ENCODE measurements around the gene TFF1.

Gene TFF1

DNA sequence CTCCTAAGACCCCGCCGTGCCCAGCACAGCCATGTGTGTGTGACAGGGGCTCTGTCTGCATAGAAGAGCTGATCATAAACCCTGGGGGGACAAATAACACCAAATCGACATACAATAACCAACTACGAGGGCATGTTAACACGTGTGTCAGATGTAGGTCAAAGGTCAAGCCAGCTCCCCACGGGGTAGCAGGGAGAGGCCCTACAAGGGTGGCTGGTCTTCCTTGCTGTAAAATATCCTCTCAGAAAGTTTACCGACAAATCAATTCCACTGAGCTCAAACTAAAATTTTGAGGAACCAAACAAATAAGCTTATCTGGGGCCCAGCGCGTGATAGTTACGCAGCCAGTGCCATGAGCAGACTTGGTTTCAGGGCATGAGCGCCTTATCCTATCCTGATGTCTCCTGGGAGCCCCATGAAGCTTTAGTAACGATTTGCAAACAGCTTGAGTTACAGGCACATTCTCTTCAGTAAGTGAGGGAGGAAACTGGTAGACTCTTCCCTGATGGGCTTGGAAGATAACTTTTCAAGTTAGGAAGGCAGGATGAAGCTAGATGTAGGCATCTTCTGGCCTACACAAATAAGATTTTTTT lies 32.2 kb upstream of the TFF1 start:
- no peak for DNase-seq (ENCODE audit: low spot score)

DNA sequence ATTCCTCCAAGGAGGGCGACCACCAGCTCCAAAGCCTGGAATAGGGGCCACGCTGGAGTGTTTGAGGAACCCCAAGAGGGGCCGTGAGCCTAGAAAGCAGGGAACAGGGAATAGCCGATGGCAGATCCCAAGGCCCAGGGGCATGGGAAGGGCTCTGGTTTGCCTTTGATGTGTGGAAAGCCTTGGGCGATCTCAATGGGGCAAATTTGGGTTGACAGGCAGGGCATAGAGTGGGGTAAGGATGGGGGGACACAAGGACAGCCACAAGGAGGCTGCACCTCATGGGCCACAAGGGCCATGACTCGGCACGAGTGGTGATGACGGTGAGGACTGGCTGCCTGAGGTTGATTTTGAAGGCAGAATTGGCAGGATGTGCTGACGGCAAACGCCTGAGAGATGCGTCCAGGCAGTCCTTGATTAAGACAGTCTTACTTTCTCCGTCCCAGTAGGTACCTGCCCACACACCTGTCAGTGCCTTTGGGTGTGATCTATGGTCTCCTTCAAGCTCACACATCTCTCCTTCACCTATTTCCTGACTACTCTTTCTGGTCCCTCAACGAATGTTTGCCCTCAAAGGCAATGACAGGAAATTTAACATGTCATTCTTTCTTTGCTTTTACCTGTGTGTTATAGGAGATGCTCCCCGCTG lies 31.5 kb upstream of the TFF1 start:
- no peak for DNase-seq (ENCODE audit: low spot score)

DNA sequence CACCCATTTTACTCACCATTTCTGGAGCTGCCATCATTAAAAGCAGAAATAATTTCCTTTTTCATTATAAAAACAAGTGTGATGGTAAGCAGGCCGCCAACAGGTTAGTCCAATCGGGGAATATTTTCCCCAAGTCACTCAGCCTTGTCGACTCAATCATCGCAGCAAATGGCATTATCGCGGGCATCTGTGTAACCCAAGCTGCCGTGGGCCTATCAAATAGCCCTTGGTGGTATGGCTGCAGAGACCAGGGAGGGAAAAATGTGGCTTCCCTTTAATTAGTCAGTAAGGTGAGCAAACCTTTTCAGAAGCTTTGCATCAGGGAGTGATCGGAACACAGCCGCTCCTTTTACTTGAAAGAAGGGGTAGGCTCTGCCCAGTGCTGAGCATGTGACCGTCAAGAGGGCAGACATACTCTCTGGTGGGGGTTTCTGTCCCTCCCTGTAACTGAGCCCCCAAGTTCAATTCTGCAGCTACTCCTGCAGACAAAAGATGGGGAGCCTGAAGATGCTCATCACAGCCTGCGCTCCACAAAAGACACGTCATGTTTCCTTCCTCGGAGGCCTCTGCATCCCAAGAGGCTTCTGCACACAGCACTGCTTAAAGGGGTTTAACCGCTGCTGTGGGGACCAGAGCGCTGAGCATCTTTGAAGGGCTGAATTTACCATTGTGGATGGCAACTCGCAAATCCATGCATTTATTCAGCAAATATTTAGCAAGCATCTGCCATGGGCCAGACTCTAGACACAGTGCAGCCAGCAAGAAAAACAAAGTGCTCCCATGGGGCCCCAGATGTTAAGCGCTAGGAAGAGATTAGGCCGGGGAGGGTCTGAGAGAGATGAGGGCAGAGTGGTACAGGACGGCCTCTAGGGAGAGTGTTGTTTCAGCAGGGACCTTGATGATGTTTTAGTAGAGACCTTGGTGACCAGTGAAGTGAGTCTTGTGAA lies 30.7 kb upstream of the TFF1 start:
- no peak for DNase-seq (ENCODE audit: low spot score)

DNA sequence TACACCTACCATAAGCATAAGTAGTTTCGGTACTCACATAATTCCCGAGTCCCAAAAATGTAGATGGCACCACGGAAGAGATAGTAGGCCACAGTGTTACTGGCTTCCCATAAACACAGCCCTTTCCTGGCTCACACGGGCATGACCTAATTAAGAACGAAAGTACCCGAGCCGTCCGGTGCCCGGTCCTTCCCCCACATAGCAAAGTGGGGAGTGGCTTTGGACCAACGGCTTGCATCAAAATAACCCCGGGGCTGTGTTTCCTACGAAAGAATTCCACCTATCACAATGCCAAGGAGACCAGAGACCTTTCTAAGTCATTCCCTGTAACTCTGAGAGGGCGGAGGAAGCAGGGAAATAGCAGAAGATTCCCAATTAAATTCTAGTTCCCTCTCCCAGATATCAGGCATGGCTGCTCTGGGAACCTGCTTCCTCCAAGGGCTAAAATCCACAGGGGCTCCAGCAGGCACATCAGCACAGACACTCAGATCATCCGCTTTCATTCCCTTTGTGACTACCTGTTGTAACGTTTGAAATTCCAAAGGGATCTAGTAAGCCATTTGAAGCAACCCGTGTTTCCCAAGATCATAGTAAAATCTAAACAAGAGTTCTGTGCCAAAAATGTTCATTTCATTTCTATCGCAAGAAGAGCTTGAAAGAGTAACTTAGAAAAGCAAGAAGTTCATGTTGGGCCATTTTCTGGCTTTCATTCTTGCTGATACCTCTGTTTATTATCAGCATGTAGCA lies 29.7 kb upstream of the TFF1 start, which contains the start of gene TMPRSS3:
Gene TMPRSS3 (minus strand): TSS at position 148 of the 747 bp plus-strand sequence. CDS start 635 bp downstream, outside the sequence.
- DNase-seq (ENCODE audit: low spot score) = no peak

DNA sequence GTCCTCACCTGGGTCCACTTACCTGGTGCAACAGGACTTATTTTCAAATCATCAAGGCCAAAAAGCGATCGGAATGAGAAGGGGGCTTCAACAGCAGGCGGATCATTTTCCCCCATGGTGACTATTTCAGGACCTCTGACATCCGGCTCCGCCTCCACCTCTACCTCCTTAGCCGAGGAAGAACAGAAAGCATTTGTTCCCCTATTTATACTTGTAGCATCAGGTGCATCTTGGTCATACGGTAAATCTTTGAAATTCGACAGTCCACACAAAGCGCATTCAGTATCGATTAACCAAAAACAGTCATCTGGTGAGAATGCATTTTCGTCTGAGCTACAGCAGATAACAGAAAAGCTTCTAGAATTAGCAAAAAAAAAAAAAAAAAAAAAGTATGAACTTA lies 29.0 kb upstream of the TFF1 start:
- no peak for DNase-seq (ENCODE audit: low spot score)

DNA sequence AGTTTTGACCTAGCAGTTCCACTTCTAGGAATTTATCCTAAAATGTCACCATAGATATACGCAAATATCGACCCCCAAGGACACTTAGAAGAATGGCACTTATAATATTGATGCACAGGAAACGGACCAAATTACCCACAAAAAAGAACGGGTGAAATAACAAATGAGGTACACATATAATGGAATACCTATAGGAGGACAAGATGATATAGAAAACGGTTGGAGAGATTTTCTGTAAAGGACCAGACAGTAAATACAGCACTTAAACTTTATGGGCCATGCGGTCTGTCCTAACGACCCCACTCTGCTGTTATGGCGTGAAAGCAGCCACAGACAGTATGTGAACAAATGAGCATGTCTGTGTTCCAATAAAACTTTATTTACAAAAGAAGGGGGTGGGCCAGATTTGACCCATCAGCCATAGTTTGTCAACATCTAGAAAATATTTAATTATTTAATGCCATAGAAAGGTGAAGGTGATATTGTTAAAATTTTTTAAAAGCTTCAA lies 27.2 kb upstream of the TFF1 start:
- DNase-seq (ENCODE audit: low spot score) = no peak

DNA sequence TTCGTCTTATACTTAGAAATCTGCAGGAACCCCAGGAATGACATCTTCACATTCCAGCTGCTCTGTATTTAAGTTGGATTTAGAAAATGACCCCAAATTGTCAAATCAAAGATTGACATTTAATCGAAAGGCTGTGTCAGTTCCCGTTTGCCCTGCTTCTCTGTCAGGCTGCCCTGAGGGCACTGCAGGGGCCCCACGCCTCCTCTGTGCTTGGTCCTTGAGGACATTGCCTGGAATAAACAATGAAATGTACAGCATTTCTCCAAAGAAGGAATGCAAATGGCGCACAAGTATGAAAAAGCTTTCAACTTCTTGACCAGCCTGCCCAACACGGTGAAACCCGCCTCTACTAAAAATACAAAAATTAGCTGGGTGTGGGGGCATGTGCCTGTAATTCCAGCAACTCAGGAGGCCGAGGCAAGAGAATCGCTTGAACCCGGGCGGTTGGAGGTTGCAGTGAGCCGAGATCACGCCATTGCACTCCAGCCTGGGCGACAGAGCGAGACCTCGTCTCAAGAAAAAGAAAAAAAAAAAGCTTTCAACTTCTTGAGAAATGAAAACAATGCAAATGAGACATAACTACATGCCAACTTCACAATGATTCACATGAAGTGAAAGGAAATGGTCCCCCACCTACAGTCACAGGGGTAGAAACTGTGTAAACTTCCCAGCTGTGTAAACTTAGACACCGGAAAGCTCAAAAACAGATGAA lies 26.6 kb upstream of the TFF1 start:
- peak; percentile 57 for DNase-seq (ENCODE audit: low spot score)

DNA sequence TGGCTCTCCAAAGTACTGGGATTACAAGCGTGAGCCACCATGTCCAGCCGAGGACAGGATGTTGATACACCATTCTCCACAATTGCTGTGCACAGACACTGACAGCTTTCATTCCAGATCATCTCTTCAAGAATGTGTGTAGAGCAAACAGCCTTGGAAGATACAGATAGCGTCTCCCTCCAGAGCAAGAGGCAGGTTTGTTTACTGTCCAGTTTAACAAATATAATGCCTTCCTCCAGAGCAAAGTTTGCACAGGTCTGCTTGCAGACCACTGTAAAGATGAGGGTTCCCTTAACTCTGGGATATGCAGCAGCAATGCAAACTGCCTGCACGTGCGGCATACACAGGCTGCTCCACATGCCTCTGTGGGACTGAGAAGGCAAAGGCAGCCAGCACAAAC lies 25.0 kb upstream of the TFF1 start:
- DNase-seq (ENCODE audit: low spot score) = no peak

DNA sequence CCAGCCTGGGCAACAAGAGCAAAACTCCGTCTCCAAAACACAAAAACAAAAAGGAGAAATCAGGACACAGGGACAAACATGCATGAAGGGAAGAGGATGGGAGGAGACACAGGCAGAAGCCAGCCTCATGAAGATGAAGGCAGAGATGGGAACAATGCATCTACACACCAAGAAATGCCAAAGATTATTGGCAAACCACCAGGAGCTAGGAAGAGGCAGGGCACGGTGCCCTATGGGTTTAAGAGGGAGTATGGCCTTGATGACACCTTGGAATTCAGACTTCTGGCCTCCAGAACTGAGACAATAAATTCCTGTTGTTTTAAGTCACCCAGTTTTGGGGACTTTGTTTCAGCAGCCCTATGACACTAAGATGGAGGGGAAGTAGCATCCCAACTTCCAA lies 24.4 kb upstream of the TFF1 start:
- no peak for DNase-seq (ENCODE audit: low spot score)

DNA sequence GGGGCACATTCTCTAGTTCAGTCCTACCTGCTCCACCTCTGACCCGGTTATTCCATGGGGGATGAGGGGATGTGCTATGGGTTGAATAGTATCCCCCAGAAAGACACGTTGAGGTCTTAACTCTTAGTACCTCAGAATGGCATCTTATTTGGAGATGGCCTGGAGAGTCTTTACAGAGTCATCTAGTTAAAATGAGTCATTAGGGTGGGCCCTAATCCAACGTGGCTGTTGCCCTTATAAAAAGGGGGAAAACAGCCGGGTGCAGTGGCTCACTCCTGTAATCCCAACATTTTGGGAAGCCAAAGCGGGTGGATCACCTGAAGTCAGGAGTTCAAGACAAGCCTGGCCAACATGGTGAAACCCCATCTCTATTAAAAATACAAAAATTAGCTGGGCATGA lies 23.9 kb upstream of the TFF1 start:
- no peak for DNase-seq (ENCODE audit: low spot score)

DNA sequence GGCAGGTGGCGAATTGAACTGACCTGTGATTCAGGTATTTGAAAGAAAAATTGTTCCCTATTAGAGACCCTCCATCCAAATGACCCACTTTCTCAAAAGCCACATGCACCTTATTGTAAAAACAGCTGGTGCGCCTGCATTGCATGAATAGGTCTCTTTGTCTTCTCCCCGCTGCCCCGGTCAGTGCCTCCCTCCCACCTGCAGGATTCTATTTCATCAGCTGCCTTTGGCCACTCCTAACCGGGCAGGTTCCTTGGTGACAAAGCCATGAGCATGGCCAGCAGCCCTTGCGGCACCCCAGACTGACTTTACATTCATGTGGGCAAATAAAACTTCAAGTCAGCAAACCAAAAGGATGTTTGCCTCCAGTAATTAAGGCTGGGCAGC lies 23.1 kb upstream of the TFF1 start:
- no peak for DNase-seq (ENCODE audit: low spot score)

DNA sequence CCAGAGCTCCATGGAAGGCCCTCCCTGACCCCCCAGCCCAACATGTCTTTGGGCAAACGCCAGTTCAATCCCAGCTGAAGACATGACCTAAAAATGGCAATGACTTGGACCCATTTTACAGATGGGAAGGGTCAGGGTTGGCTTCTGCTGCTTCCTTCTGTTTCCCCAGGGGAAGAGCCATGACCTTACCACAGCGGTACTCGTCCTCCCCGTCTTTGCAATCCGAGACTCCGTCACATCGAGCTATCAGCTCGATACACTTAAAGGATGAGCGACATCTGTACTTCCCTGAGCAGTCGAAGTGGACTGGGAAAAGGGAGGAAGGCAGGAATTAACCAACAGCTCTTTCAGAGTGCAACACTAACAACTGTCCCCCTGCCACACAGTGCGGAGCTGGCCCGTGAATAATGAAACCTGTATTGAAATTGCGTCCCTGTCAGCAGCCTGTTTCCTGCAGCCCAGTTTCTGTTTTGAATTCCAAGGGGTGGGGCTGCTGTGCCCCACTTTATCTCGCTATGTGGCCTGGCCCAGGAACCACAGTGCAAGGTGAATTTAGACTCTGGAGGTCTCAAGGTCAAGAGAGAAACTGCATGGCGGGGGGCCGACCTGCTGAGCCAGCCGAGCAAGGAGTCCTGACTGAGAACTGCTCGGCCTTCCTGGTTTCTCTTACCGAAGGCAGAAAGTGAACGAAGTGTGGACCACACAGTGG lies 22.6 kb upstream of the TFF1 start:
- DNase-seq (ENCODE audit: low spot score) = no peak

DNA sequence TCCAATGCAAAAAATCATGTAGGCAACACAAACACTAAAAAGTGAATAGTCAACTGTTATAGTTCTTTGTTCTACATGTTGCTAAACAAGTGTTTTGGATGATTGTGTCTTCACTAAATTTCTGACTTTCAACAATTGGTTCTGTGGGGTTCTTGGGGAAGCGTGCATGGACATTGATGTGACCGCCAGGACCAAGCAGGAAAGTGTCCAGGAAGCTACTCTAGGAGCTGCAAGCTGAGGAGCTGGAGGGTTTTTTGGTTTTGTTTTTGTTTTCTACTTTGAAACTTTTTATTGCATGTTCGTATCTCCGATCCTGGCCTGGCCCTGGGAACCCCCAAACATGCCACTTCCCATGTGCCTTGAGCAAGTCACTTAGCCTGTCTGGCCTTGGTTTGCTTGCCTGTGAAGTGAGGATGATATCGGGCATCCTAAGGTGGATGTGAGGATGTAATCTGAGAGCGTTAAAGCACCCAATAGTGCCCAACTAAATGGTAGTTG lies 21.6 kb upstream of the TFF1 start:
- no peak for DNase-seq (ENCODE audit: low spot score)

DNA sequence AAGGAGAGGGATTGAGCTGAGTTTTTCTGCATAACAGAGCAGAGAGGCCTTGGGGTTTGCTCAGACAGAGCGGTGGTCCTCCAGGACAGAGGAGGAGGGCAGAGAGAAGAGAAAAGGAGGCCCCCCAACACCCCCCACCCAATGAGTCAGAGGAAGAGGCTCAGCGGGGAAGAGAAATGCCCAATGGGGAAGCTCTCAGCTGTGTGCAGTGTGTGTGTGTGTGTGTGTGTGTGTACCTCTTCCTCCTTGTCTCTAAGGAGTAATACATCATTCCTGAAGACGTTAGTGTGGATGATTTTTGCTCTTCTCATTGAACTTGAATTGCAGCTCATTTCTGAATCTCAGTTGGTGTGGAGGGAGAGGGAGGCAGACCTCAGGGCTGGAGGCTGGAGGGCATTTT lies 20.8 kb upstream of the TFF1 start:
- no peak for DNase-seq (ENCODE audit: low spot score)

DNA sequence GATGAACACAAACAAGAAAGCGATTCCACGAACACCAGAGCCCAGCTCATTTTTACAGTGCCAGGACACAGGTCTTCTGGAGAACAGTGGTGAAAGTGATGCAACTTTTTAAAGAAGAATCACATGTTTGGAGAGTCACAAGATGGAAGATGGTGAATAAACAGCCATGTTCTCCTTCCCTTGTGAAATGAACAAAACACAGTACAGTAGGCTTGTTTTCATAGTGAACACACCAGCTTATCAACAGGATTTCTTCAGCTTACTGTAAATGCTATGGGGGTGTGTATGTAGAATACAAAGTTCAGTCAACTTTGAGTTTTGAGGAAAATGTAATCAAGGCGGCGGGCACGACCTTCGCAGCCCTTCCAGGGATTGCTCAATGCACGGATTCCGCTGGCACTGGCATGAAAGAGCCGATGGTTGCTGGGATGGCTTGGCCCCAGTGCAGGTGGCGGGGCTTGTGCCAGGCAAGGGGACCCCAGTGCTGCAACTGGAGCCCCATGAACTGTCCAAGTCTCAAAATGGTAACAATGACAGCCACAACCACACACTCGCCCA lies 19.8 kb upstream of the TFF1 start:
- DNase-seq (ENCODE audit: low spot score) = no peak

DNA sequence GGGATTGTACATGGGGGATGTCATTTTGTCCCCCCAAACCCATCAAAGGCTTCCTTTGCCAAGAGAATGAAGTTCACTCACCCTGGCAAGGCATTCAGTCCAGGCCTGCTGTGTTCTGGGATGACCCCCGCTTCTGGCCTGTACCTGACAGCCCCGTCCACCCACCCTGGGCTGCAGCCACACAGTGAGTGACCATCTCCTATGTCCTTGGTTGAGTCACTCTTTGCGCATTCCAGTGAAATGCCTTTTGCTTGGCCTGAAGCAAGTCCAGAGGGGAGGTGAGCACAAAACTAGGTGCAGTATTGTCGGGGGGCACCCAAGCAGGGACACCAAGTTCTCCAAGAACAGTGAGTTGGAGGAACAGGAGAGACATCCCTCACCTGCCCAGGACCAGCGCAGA lies 19.3 kb upstream of the TFF1 start:
- no peak for DNase-seq (ENCODE audit: low spot score)

DNA sequence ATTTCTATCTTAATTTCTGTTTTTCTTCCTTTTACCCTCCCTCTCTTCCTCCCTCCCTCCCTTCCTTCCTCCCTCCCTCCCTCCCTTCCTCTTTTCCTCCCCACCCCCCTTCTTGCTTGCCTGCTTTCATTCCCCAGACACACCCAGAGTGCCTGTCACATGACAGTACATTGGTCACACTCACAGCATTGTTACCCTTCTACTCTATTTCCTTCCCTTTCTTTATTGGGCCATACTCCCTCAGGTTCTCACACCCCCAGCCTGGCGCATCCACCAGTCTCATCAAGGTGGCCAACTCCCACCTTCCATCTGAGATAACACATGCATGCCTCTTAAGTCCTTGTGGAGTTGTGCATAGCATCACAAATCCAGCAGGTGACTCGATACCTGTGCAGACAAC lies 18.7 kb upstream of the TFF1 start:
- DNase-seq (ENCODE audit: low spot score) = no peak

DNA sequence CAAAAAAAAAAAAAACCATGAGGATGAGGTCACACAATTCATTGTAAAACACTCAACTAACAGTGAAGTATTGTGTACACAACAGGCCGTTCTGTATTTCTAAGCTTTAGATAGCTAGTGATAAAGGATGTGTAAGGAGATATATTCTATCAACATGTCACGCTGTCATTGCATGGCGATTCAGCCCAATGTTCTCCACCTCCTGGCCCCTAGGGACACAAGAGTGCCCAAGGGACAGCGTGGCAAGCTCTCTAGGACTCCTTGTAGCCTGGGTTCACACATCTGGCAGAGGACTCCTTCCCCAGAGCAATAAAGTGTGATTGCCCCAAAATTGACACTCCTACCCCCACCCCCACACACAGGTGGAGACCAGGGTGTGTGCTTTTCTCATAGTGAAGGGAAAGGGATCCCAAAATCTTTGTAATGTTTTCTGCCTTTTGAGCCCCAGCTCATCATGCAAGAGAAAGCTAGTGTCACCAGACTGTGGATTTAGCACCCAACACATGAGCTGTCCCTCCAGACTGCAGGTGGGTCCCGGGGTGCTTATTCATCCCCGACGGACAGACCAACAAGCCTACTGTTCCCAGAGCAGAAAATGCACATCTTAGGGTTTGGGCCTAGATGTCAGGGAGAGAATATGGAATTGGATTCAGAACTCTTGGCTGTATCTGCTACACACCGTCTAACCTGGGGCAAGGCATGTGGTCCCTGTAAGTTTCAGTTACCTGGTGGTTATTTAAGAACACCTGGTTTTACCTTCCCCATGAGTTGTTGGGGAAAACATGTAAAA lies 18.0 kb upstream of the TFF1 start:
- DNase-seq (ENCODE audit: low spot score) = no peak

DNA sequence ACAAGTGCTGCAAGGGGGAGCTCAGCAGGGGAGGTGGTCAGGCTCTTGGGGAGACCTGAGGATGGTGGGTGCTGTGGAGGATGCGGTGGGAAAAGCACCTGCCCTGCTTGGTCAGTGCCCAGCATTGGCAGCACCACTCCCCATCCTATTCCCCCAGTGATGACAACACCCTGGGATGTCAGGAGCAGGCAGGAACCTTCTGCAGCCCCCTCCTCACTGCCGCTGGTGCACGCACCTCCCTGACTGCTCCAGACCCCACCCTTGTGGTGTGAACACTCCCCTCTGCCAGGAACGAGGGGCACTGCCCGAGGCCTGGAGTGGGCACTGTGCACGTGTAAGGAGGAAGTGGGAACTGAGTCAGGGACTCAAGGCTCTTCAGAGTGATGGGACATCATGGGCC lies 17.0 kb upstream of the TFF1 start:
- no peak for DNase-seq (ENCODE audit: low spot score)

DNA sequence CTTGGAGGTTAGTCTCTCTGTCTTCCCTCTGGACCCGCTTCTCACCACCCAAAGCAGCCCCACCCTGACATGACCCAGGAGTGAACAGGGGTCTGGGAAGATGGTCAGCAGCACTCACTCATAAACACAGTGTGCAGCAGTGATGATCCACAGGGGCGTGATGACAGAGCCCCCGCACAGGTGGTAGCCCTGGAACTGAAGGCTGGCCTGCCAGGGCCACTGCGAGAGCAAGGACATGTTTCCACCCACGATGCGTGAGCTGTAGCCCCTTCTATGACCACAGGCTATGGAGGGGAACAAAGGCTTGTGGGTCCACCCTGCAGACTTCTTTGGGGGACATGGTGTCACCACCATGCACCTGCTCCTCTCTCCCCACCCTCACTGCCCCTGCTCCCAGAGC lies 16.6 kb upstream of the TFF1 start:
- DNase-seq (ENCODE audit: low spot score) = no peak
